Breast epithelium (tissue), 3 donors: ENCODE data around the gene CNGA2.

ENCODE experiments used
- CTCF ChIP-seq, 3 donors: fragments of 450-650 bp; IDR thresholded peaks; one replicate each; pipeline ENCODE4 v1.5.1; 2016 to 2017; ENCODE audit warnings: antibody characterized with exemption in 3 of 3, mild to moderate bottlenecking in 3 of 3, moderate library complexity in 3 of 3
- POLR2AphosphoS5 ChIP-seq, 3 donors: sonication (generic); formaldehyde crosslinking; IDR thresholded peaks; one replicate each; pipeline ENCODE4 v1.6.1; 2017; ENCODE audit warnings: antibody characterized with exemption in 3 of 3

GRCh38 chrX:151736685-151737084 lies 2.1 kb downstream of the CNGA2 start:
- TF ChIP-seq POLR2AphosphoS5 (IDR thresholded peaks at IDR 0.05) (no peak), CTCF (IDR thresholded peaks at IDR 0.05) (no peak)
